Measurements from ENCODE around the gene GNG7.
"Not testable (repeated sequence)": the region's sequence is repeated elsewhere in the genome, so short reads cannot be mapped to it uniquely, and the experiment has no call there.

The GNG7 gene

DNA sequence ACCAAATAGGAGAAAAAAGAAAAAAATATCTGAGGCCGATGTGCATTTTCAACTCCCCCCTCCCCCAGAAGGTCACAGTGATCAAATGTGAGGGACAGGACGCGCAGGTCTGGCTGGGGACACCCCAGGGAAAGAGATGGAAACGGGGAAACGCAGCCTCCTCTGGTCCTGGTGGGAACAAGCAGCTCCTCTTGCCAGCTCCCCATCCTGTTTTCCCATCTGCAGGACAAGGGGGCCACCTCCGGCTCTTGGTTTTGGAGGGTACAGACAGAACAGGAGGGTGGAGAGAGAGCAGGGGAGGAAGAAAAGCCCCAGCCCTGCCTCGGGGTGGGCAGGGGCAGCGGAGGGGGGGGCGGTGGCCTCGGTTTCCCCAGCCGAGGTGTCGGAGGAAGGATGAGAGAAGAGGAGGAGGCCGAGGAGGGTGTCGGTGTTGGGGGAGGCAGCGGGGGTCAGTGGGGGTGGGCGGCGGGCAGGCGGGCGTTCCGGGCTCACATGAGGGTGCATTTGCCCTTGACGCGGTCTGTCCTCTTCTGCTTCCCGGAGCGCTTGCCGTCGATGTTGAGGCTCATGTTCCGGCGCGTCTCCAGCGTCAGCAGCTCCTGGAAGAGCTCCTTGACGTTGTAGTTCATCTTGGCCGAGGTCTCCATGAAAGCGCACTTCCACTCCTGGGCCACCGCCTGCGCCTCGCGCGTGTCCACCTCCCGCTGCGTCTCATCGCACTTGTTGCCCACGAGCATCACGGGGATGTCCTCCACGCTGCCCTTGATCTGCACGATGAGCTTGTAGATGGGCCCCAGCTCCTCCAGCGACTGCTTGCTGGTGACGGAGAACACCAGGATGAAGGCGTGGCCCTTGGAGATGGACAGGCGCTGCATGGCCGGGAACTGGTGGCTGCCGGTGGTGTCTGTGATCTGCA, 14.5 kb upstream of the GNG7 start:
- no peak for DNase-seq (ENCODE audit: low read depth)
- H3K4me3 ChIP-seq (ENCODE audit: low read depth, low read length) = no peak overlapping the region
- TF ChIP-seq, protein P1, sequence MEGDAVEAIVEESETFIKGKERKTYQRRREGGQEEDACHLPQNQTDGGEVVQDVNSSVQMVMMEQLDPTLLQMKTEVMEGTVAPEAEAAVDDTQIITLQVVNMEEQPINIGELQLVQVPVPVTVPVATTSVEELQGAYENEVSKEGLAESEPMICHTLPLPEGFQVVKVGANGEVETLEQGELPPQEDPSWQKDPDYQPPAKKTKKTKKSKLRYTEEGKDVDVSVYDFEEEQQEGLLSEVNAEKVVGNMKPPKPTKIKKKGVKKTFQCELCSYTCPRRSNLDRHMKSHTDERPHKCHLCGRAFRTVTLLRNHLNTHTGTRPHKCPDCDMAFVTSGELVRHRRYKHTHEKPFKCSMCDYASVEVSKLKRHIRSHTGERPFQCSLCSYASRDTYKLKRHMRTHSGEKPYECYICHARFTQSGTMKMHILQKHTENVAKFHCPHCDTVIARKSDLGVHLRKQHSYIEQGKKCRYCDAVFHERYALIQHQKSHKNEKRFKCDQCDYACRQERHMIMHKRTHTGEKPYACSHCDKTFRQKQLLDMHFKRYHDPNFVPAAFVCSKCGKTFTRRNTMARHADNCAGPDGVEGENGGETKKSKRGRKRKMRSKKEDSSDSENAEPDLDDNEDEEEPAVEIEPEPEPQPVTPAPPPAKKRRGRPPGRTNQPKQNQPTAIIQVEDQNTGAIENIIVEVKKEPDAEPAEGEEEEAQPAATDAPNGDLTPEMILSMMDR (IDR thresholded peaks at IDR 0.05; ENCODE audit: insufficient read depth, low read depth, low read length, missing control alignments) = no peak

DNA sequence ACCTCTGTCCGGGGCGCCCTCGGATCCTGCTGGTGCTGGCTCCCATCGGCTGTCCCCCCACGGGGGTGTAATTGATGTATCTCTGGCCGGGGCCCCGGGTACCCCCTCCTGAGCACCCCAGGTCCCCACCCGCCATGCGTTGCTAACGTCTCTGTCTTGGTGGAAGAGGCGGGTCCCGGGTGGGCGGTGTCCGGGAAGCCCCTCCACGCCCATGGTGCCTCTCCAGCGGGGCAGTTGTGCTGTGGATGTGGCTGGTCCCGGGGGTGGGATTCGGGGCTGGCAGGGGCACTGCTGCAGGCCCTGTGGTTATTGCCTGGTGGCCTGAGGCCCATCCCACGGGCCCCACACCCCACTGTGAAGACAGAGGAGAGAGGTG, 13.8 kb upstream of the GNG7 start:
- TF ChIP-seq, protein P1 (IDR thresholded peaks at IDR 0.05; ENCODE audit: insufficient read depth, low read depth, low read length, missing control alignments) = no peak
- H3K4me3 ChIP-seq (ENCODE audit: low read depth, low read length) = no peak overlapping the region
- DNase-seq (ENCODE audit: low read depth) = no peak

DNA sequence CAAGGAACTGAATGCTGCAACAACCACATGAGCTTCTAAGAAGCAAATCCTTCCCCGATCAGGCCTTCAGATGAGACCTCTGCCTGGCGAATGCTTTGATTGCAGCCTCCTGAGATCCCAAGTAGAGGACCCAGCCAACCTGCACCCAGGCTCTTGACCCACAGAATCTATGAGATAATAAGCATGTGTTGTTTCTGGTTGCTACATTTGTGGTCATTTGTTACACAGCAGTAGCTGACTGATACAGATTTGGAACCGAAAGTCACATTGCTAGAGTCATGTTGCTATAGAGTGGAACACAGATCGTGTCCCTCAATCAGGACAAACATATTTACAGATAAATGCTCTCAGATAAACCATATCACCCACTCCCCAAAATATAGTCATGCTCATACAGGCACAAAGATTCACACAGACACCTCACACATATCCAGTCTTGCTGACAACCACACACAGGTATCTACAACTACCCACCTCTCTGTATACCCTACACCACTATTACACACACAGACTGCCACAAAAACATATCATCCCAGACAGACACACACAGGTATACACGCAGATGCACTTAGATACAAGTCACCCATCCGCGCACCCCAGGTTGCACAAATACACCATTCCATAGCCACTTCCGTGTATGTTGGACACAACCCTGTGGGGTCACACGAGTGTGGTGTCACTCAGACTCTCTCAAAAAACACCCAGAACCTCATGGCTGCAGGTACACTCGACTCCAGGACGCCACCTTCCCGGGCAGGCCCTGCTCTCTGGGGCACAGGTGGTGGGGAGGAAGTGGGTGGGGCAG, 13.2 kb upstream of the GNG7 start:
- TF ChIP-seq, protein P1 (IDR thresholded peaks at IDR 0.05; ENCODE audit: insufficient read depth, low read depth, low read length, missing control alignments) = no peak
- no peak overlapping the region for H3K4me3 ChIP-seq (ENCODE audit: low read depth, low read length)
- DNase-seq (ENCODE audit: low read depth) = no peak

DNA sequence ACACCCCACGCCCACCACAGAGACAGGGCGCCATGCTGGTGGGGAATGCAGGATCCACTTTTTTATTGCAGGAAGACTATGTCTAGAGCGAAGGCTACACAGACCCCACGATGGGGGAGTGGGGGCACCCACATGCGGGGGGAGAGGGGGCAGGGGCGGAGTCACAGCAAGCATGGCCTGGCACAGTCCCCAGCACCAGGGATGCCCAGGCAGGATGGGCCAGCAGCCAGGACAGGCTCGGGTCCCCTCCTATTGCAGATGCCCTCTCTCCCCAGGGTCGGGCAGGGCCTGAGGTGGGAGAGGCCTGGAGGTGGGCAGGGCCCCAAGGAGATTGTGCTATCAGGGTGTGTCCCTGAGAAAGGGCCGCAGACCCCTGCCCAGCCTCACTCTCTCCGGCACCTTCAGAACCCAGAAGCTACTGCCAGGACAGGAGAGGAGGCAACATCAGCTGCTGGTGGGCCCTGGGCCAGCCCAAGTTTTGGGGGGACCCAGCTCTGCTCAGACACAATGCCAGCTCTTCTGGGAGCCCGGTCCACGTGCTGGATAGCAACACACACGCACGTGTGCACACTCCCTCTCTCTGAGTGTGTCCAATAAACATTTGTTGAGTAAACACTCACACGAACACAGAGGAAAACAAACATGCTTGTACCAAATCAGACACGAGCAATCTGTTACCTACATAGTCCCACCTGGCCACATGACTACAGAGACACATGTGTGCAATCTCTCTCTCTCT, 12.2 kb upstream of the GNG7 start:
- TF ChIP-seq, protein P1 (IDR thresholded peaks at IDR 0.05; ENCODE audit: insufficient read depth, low read depth, low read length, missing control alignments) = no peak

DNA sequence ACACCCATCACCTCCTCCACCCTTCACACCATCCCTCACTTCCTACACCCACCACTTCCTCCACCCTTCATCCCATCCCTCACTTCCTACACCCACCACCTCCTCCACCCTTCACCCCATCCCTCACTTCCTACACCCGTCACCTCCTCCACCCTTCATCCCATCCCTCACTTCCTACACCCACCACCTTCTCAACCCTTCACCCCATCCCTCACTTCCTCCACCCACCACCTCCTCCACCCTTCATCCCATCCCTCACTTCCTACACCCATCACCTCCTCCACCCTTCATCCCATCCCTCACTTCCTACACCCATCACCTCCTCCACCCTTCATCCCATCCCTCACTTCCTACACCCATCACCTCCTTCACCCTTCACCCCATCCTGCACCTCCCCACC, 11.6 kb upstream of the GNG7 start:
- DNase-seq (ENCODE audit: low read depth); H3K4me3 ChIP-seq (ENCODE audit: low read depth, low read length): not testable (repeated sequence)

More for the DNA sequence above, 12.2 kb upstream of the GNG7 start:
- no peak for DNase-seq (ENCODE audit: low read depth)
- H3K4me3 ChIP-seq (ENCODE audit: low read depth, low read length) = no peak overlapping the region

DNA sequence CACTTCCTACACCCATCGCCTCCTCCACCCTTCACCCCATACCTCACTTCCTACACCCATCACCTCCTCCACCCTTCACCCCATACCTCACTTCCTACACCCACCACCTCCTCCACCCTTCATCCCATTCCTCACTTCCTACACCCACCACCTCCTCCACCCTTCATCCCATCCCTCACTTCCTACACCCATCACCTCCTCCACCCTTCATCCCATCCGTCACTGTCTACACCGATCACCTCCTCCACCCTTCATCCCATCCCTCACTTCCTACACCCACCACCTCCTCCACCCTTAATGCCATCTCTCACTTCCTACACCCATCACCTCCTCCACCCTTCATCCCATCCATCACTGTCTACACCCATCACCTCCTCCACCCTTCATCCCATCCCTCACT, 10.7 kb upstream of the GNG7 start:
- not testable (repeated sequence) for H3K4me3 ChIP-seq (ENCODE audit: low read depth, low read length); DNase-seq (ENCODE audit: low read depth)

DNA sequence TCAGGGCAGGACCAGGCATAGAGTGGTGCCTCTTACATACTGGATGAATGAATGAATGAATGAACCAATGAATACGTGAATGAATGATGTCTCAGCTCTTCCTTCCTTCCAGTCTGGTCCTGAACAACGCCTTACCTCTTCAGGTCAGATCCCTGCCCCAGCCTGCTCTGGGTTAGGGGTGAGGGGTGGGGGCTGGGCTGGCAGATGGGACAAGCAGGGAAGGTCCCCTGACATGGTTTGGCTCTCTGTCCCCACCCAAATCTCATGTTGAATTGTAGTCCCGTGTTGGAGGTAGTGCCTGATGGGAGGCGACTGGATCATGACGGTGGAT, 9.3 kb upstream of the GNG7 start:
- no peak overlapping the region for H3K4me3 ChIP-seq (ENCODE audit: low read depth, low read length)
- TF ChIP-seq, protein P1 (IDR thresholded peaks at IDR 0.05; ENCODE audit: insufficient read depth, low read depth, low read length, missing control alignments) = no peak
- no peak for DNase-seq (ENCODE audit: low read depth)
